Amniotic stem cell (primary cell): ENCODE measurements around the gene TSPAN32.

Experiments used
- DNase-seq: peaks from one replicate; lab custom pipeline; 2025; lab: John Stamatoyannopoulos, UW

TSPAN32 gene

GRCh38 chr11:2289350-2289749, 12.5 kb upstream of the TSPAN32 start:
- no peak for DNase-seq

- no peak for DNase-seq
These were observed 12.0 kb upstream of the TSPAN32 start for GRCh38 chr11:2289859-2290258.

DNA sequence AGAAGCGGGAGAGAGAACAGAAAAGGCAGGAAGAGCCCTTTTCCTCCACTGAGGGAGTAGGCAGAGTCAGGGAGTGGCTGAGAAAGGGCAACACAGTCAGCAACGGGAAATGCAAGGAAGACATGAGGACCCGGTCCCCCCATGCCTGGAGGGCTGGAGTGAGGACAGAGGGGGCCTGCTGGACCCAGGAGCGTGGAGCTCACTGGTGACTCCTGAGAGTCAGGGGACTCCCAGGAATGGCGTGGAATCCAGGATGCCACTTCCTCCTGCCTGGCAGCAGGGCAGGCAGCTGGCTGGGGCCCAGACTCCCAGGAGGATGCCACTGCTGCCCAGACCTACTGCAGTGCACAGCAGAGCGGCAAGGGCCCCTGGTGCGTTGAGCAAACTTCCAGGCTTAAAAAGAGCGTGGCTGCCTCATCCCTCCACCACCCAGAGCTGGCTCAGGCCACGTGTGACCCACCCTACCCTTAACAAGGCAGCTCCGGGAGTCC, 11.4 kb upstream of the TSPAN32 start:
- no peak for DNase-seq

- no peak for DNase-seq
These were observed 8.3 kb upstream of the TSPAN32 start for GRCh38 chr11:2293531-2293971.

GRCh38 chr11:2293984-2294925, 7.6 kb upstream of the TSPAN32 start:
- no peak for DNase-seq

GRCh38 chr11:2294926-2295290, 6.9 kb upstream of the TSPAN32 start:
- DNase-seq, result no peak

DNA sequence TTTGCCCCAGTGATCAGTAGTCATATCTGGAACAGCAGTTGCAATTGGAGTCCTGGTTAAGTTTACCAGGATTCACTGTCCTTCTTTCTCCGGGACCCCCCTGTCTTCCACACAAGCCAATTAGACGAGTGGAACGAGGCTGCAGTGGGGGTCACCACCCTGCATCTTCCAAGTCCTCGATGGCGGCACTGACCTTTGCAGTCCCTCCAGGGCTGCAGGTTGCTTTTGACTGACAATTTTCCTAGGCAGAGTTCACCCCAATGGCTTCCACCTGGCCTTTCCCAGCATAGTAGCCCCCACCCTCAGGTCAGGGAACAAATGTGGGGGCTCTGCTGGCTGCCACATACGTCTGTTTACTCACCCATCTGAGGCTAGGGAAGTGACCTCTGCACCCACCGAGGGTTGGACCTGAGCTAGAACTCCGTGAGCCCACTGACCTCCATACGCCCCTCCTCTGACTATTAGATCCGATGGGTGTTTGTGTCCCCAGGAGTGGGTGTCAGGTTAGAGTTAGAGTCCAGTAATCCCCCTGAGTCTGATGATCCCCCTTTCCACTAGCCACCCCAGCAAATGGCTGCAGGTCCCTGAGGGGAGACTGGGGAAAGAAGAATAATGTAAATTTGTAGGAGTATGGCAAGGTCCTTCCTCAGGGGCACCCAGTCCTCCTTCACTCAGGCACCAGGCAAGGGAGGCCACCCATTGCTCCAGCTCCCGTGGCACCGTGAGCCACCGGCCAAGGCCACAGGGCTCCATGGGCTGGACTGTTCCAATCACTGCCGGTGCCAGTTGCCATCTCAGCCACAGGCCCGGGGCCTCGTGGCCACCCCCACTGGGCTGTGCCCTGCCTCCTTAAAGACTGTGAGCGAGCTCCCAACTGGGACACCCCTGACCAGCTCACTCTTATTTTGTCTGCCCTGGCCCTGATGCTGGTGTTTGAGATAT, 5.6 kb upstream of the TSPAN32 start:
- no peak for DNase-seq

DNA sequence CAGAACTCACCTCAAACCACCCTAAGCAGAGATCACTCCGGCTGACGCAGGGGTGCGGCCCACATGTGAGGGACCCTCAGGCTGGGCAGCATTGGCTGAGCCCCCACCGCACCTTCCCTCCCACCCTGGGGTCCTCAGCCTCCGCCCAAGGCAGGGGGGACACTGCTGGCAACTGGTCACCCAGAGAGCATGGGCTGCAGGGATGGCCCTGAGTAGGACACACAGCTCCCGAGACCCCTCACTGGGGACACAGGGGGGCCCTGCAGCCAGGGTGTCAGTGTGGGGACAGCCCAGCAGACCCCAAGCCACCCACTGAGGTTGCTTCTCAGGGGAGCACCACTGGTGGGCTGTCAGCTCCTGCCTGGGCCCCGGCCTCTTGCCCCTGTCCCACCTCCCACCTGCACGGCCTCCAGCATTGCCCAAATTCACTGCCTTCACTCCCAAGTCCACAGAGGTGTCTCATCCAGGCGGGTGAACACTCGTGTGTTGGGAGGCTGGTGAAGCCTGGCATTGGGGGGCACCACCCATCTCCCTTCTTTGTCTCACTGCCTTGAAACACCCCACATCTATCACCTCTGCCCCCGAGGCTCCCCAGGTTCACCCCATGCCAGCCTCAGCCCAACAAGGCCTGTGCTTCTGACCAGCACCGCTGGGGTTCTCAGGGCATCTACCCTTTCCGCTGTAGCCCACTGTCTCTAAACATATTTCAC, 4.7 kb upstream of the TSPAN32 start:
- DNase-seq, result no peak

- DNase-seq, result no peak
These were observed 4.2 kb upstream of the TSPAN32 start for GRCh38 chr11:2297623-2298030.

GRCh38 chr11:2298131-2298794, 3.5 kb upstream of the TSPAN32 start:
- DNase-seq, result no peak

GRCh38 chr11:2298795-2299761, 2.7 kb upstream of the TSPAN32 start:
- no peak for DNase-seq

- no peak for DNase-seq
These were observed 2.0 kb upstream of the TSPAN32 start for GRCh38 chr11:2299773-2300172.

- DNase-seq, result no peak
These were observed 1.4 kb upstream of the TSPAN32 start for GRCh38 chr11:2300290-2300935.

DNA sequence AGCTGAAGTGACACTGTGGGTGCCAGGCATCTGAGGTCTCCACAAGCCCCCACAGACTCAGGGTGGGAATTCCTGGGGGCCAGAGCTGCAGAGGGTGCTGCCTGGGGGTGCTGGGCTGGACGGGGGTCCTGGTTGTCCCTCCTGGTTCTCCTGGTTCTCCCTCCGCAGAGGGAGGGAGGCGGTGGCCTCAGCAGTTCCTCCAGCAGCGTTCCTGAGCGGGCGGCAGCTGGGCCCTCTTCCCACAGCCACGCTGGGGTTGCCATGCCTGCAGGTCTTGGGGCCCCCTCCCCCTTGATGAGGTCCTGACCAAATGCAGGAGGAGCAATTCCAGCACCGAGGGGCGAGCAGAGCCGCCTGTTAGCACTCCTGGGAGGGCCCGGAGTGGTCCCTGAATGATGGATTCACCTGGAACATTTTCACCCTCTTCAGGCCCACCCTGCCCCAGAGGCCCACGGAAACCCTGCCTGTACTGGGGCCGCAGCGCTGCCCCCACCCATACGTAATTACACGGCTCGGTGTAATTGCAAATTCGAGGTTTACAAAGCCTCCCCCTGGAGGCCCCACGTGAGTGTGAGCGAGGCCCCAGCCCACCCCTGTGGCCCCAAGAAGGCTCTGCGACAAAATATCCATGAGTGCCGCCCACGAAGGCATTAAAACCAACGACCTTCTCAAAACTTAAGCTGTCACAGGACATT, 730 bp upstream of the TSPAN32 start:
- DNase-seq, result no peak

DNA sequence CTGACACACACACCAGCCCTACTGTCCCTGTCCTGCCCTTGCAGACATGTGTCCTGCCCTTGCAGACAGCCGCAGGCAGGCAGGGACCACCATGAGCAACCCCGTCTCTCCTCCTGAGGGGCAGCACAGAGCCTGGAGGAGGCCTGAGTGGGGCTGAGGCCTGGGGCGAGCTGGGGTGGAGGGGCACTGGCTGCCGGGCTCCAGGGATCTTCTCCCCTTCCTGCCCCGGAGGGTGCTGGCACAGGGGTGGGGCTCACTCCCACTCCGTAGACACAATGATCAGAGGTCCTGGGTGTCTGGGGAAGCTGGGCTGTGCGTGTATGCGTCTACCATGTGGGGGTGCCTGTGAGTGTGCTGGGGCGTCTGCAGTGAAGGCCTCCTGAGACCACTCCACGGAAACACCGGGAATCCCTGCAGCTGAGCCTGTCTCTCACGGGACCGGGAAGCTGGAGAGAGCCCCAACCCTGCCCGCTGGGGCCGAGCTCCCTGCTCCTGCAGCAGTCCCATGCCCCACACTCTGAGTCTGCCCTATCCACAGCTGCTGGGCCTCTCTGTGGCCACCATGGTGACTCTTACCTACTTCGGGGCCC, 588 bp downstream of the TSPAN32 start:
- DNase-seq, result no peak

GRCh38 chr11:2302896-2303626, 1.2 kb downstream of the TSPAN32 start:
- DNase-seq, result no peak

DNA sequence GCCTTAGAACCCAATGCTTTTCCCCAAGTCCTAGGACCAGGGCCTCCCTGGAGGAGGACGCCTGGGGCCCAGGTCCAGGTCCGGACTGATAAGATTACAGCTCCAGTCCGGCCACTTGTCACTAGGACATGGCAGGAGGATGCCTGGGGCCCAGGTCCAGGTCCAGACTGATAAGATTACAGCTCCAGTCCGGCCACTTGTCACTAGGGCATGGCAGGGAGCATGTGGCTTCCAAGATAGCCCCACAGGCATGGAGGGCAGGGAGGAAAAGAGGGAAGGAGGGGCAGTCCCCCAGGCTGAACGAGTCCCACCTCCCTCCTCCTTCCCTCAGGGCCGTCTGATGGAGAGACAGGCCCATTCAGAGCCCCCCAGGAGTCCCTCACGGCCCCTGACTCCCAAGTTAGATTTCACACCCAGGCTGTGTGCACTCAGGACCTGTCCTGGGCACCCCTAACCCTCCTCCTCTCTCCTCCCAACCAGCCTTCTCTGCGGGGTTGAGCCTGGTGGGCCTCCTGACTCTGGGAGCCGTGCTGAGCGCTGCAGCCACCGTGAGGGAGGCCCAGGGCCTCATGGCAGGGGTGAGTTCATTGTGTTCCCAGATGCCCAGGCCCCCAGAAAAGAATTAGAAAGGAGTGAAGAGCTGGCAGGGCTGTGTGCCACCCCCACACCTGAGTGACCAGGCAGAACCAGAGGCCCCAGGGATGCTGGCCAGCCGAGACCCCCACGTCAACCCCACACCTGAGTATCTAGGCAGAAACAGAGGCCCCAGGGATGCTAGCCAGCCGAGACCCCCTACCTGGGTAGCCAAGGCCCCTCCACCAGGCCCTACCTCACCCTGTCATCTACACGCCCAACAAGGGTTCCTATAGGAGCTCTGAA, 2.1 kb downstream of the TSPAN32 start:
- no peak for DNase-seq
